Measurements from ENCODE around the gene INPP5A.

DNA sequence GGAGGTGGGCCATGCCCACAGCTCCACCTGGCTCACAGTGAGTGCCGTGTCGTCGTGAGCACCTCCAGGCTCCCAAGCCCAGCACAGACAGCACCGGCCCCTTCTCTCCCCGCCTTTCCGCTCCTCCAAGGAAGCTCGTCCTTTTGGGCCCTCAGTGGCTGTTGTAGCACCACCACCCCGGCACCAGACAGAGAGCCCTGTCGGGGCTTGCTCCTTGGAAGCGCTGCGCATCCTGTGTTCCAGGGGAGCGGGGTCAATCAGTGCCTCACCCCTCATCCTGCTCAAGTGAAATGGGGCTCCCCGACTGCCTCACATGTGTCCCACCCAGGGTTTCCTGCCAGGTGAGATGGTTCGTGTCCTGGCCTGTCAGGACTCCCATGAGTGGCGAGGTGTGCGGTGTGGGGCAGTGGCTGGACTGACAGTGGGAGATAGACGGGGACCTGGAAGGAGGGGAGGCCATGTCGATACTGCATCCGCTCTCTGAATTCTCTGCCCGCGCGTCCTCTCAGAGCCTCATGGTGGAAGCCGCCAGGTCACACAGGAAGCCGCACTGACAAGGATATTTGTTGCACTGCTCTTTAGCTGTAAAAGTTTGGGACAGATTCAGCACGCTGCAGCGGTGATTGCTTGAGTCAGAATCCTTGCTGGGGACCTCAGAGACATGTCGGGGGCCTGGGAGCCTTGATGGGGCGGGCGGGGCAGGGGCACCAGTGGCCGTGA is 107.1 kb downstream of the INPP5A start:
- TF ChIP-seq, protein P1, sequence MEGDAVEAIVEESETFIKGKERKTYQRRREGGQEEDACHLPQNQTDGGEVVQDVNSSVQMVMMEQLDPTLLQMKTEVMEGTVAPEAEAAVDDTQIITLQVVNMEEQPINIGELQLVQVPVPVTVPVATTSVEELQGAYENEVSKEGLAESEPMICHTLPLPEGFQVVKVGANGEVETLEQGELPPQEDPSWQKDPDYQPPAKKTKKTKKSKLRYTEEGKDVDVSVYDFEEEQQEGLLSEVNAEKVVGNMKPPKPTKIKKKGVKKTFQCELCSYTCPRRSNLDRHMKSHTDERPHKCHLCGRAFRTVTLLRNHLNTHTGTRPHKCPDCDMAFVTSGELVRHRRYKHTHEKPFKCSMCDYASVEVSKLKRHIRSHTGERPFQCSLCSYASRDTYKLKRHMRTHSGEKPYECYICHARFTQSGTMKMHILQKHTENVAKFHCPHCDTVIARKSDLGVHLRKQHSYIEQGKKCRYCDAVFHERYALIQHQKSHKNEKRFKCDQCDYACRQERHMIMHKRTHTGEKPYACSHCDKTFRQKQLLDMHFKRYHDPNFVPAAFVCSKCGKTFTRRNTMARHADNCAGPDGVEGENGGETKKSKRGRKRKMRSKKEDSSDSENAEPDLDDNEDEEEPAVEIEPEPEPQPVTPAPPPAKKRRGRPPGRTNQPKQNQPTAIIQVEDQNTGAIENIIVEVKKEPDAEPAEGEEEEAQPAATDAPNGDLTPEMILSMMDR (IDR thresholded peaks at IDR 0.05) = no peak
- TF ChIP-seq POLR2A (IDR thresholded peaks at IDR 0.05) = no peak

Data from upper lobe of left lung (tissue), 4 donors.